ENCODE measurements around the gene PCGF1. TPM values are rescaled to one million over a fixed set of nuclear protein-coding genes. Genes with fewer than 3 reads are reported as not detected.

The PCGF1 gene
- total and polyA plus RNA-seq, 2 of the 13 experiments (the other 11 are each of a cell fraction or from before 2014, with no cell fraction given), result 20.4 to 22.6 TPM

DNA sequence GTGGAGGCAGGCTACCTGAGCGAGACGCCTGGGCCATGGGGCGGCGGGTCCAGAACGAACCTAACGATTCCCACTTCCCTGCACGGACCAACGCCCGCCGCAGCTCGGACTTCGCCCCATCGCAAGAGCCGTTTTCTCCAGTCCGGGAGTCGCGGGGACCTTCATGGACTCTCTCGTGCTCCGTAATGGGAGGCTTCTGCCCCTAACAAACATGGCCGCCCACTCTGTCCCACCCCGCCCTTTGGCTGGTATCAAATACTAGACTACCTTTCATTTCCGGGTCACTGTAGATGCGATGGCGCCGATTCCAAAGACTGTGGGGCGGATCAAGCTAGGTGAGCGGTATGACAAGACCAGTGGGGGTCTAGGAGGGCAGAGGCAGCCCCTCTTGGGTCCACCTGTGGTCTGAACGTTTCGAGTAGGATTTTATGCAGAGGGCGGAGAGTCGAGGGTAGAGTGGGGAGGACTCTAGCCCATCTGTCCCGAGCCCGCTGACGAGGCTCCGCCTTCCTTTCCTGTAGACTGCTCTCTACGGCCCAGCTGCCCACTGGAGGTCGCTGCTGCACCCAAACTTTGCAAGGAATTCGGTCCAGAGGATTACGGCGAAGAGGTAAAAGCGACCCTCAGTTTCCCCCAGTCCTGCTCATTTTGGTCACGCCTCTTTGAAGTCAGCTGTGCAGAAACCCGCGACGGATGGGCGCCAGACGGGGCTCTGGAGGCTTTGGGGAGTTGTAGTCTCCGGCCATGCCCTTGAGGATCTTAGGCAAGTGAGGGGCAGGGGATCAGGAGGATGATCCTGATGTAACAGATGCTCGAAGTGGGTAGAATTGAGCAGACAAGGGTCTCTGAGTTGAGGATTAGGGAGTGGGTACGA is 24.5 kb downstream of the PCGF1 start, which contains the start of the genes CCDC142 and TTC31 (continued):
- no peak for TF ChIP-seq ZBTB1 (CRISPR knock-in tag; IDR thresholded peaks at IDR 0.05; ENCODE audit: borderline replicate concordance)
- TF ChIP-seq PRMT3 (CRISPR knock-in tag; IDR thresholded peaks at IDR 0.05; ENCODE audit: borderline replicate concordance, low read depth), result peak; percentile 79; the same call in 1 of the 2 replicates
- peak; percentile 38; the same call in 1 of the 2 replicates for TF ChIP-seq ZNF652 (CRISPR knock-in tag; IDR thresholded peaks at IDR 0.05; ENCODE audit: borderline replicate concordance, low read depth)
- peak; percentile 7; the same call in 1 of the 2 replicates for TF ChIP-seq ZNF468 (CRISPR knock-in tag; IDR thresholded peaks at IDR 0.05)
- TF ChIP-seq ZNF550 (CRISPR knock-in tag; IDR thresholded peaks at IDR 0.05; ENCODE audit: borderline replicate concordance), result no peak; the same call in 1 of the 2 replicates
- peak; percentile 77 for TF ChIP-seq SP4 (CRISPR knock-in tag; IDR thresholded peaks at IDR 0.05)
- TF ChIP-seq EED (CRISPR knock-in tag; IDR thresholded peaks at IDR 0.05), result no peak; the same call in 1 of the 2 replicates
- peak; percentile 80 for TF ChIP-seq ZNF563 (CRISPR knock-in tag; IDR thresholded peaks at IDR 0.05)
- 0 out of 2 replicates have a peak, but pooled peaks have one; percentile 1 for TF ChIP-seq SUZ12 (IDR thresholded peaks at IDR 0.05; ENCODE audit: low read depth, low read length)
- TF ChIP-seq ZNF768 (CRISPR knock-in tag; IDR thresholded peaks at IDR 0.05), result peak; percentile 34; the same call in 1 of the 2 replicates
- TF ChIP-seq ZEB1 (IDR thresholded peaks at IDR 0.05; ENCODE audit: insufficient replicate concordance, low read depth), result peak; percentile 33
- TF ChIP-seq, protein P1, sequence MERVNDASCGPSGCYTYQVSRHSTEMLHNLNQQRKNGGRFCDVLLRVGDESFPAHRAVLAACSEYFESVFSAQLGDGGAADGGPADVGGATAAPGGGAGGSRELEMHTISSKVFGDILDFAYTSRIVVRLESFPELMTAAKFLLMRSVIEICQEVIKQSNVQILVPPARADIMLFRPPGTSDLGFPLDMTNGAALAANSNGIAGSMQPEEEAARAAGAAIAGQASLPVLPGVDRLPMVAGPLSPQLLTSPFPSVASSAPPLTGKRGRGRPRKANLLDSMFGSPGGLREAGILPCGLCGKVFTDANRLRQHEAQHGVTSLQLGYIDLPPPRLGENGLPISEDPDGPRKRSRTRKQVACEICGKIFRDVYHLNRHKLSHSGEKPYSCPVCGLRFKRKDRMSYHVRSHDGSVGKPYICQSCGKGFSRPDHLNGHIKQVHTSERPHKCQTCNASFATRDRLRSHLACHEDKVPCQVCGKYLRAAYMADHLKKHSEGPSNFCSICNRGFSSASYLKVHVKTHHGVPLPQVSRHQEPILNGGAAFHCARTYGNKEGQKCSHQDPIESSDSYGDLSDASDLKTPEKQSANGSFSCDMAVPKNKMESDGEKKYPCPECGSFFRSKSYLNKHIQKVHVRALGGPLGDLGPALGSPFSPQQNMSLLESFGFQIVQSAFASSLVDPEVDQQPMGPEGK (CRISPR knock-in tag; IDR thresholded peaks at IDR 0.05), result peak; percentile 53; the same call in 1 of the 2 replicates
- no peak; the same call in 1 of the 2 replicates for TF ChIP-seq ZFP37 (CRISPR knock-in tag; IDR thresholded peaks at IDR 0.05; ENCODE audit: borderline replicate concordance)
- TF ChIP-seq ISL2 (CRISPR knock-in tag; IDR thresholded peaks at IDR 0.05), result peak; percentile 50; the same call in 1 of the 2 replicates
- no peak; the same call in 1 of the 2 replicates for TF ChIP-seq ARHGAP35 (CRISPR knock-in tag; IDR thresholded peaks at IDR 0.05; ENCODE audit: borderline replicate concordance)
- TF ChIP-seq GABPA (IDR thresholded peaks at IDR 0.05; ENCODE audit: low read depth, low read length), result peak; percentile 73
- peak; percentile 99 for TF ChIP-seq GABPA (CRISPR knock-in tag; IDR thresholded peaks at IDR 0.05; ENCODE audit: low read depth)
- TF ChIP-seq SMC3 (IDR thresholded peaks at IDR 0.05; ENCODE audit: low read length), result peak; percentile 89
- no peak for TF ChIP-seq TBX3 (IDR thresholded peaks at IDR 0.05; ENCODE audit: borderline replicate concordance)
- TF ChIP-seq, protein P2, sequence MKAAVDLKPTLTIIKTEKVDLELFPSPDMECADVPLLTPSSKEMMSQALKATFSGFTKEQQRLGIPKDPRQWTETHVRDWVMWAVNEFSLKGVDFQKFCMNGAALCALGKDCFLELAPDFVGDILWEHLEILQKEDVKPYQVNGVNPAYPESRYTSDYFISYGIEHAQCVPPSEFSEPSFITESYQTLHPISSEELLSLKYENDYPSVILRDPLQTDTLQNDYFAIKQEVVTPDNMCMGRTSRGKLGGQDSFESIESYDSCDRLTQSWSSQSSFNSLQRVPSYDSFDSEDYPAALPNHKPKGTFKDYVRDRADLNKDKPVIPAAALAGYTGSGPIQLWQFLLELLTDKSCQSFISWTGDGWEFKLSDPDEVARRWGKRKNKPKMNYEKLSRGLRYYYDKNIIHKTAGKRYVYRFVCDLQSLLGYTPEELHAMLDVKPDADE (CRISPR knock-in tag; IDR thresholded peaks at IDR 0.05), result no peak
- peak; percentile 92; the same call in 1 of the 2 replicates for TF ChIP-seq SMAD1 (CRISPR knock-in tag; IDR thresholded peaks at IDR 0.05; ENCODE audit: borderline replicate concordance, low read depth)
- peak; percentile 86 for TF ChIP-seq U2AF1 (optimal IDR thresholded peaks at IDR 0.05; ENCODE audit: low read depth, low read length)
- TF ChIP-seq, protein P3, sequence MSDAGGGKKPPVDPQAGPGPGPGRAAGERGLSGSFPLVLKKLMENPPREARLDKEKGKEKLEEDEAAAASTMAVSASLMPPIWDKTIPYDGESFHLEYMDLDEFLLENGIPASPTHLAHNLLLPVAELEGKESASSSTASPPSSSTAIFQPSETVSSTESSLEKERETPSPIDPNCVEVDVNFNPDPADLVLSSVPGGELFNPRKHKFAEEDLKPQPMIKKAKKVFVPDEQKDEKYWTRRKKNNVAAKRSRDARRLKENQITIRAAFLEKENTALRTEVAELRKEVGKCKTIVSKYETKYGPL (CRISPR knock-in tag; IDR thresholded peaks at IDR 0.05), result no peak
- no peak for TF ChIP-seq JARID2 (CRISPR knock-in tag; IDR thresholded peaks at IDR 0.05; ENCODE audit: insufficient replicate concordance)
